ENCODE measurements around the gene ESRRB. TPM values are rescaled to one million over a fixed set of nuclear protein-coding genes. Genes with fewer than 3 reads are reported as not detected.

The ESRRB gene
- total RNA-seq, 2 experiments from 2014 or later: 0.10 TPM; not detected in 1

DNA sequence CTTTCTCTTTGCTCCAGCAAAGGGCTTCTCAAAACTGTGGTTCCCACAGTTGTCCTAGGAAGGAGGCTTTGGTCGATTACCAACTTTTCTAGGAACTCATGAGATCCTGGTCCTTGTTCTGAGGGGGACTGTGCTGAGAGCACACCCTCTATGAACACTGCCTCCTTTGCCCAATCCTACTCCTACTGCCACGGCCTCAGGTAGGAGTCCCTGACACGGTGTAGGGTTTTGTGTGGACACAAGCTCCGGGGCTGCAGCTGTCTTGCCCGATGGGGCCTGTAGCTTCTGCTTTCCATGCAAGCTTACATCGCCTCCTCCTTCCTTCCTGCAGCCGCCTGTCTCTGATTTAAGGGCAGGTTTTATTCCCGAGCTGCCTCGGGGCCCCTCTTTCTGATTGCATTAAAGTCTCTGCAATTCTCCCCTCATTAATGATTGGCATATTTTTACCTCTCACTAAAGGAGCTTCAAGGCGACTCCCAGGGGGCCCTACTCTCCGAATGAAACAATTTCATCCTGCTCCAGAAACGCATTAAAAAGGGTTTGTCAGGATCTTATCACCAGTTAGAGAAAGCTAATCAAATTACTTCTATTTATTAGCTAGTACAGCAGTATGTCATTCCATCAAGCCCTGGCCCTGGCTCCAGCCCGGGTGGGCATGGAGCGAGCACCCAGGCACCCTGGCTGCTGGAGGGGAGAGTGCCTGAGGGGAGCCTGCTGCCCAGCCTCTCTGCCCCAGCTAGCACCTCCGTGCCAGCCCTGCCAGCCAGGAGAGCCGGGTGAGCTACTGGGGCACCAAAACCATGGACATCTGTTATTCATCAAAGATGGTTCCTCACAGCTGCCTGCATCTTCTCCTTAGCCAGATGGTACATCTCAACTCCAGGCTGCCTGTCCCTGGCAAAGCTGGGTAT, 38.0 kb upstream of the ESRRB start:
- no peaks in the 10 kb centered on the region for H3K36me3 Mint-ChIP-seq
- intact Hi-C loops (cut with micrococcal nuclease): no loop called here
- H3K4me3 Mint-ChIP-seq: no peak overlapping the region
- peaks cover 2% of the 10 kb centered on the region for H3K9me3 Mint-ChIP-seq
- ChIA-PET POLR2A (no interaction called here), CTCF (interaction anchor here (1.0 to 1.9 kb wide), 2 partner anchors 15 to 287 kb away, joined by 5 to 8 read pairs; no protein-coding TSS in a partner anchor)
- DNase-seq: no peak
- H3K4me1 Mint-ChIP-seq (ENCODE audit: low read depth): no peaks in the 10 kb centered on the region
- H3K27ac Mint-ChIP-seq: no peak overlapping the region
- H3K27me3 Mint-ChIP-seq: peaks cover 6% of the 10 kb centered on the region

- no peak for DNase-seq
- H3K4me3 Mint-ChIP-seq: no peak overlapping the region
- H3K27ac Mint-ChIP-seq: no peak overlapping the region
- ChIA-PET POLR2A (no interaction called here), CTCF (no interaction called here)
- peaks cover 8% of the 10 kb centered on the region for H3K9me3 Mint-ChIP-seq
- H3K27me3 Mint-ChIP-seq: peaks cover 8% of the 10 kb centered on the region
- H3K4me1 Mint-ChIP-seq (ENCODE audit: low read depth): no peaks in the 10 kb centered on the region
- H3K36me3 Mint-ChIP-seq: no peaks in the 10 kb centered on the region
- intact Hi-C loops (cut with micrococcal nuclease): no loop called here
Measured at GRCh38 chr14:76339728-76340615, 36.0 kb upstream of the ESRRB start.

DNA sequence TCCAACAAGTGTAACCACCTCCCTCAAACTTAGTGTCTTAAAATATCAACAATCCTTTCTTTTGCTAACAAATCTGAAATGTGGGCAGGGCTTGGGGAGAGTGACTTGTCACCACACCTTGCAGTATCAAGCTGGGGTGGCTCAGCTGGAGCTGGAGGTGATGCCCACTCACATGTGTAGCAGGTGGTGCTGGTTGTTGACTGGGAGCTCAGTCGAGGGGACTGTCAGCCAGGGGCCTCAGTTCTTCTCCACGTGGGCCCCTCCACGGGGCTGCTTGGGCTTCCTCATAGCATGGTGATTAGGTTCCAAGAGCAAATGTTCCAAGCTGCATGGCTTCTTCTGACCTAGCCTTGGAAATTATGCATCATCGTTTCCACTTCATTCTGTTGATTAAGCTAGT, 32.6 kb upstream of the ESRRB start:
- Mint-ChIP-seq H3K9me3 (peaks cover 8% of the 10 kb centered on the region), H3K36me3 (no peaks in the 10 kb centered on the region), H3K27ac (no peak overlapping the region), H3K4me3 (no peak overlapping the region), H3K4me1 (ENCODE audit: low read depth) (no peaks in the 10 kb centered on the region), H3K27me3 (peaks cover 2% of the 10 kb centered on the region)
- intact Hi-C loops (cut with micrococcal nuclease): no loop called here
- CTCF ChIA-PET: interaction anchor here (0.7 kb wide), 1 partner anchor 44 kb away, joined by 3 read pairs; no protein-coding TSS in a partner anchor
- DNase-seq: no peak
- POLR2A ChIA-PET: no interaction called here

DNA sequence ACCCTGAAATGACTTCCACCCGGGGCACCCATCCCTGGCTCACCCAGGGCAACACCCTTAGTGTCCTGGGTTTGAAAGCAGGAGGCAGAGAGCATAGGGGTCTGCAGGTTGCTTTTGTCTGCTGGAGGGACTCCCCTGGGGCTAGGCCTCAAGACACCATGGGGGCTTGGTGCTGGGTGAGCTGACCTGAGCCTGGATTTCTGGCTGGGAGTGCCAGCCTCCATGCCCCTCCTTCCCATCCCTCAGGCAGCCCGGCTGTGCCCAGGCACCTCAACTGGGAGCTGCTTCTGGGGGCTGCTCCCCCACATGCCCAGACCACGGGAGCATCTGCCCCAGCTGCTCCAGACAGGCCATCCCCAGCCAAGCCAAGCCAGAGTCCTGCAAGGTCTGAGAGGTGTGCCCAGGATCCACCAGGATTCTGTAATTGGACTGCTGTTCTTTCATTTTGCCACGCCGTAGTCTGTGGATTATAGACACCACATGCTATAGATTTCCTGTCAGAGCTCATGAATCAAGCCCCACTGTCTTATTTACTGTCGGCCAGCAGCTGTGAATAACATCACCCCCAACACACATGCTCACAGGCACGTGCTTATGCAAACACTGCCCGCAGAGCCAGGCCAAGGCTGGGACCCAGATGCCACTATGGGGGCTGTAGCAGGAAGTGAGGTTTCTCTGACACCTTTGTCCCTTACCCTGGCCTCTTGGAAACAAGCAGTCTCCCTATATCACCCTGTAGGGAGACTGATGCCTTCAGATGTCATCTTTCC, 29.4 kb upstream of the ESRRB start:
- ChIA-PET CTCF (no interaction called here), POLR2A (no interaction called here)
- Mint-ChIP-seq H3K27me3 (peaks cover 2% of the 10 kb centered on the region), H3K4me3 (no peak overlapping the region), H3K9me3 (peaks cover 8% of the 10 kb centered on the region), H3K4me1 (ENCODE audit: low read depth) (no peaks in the 10 kb centered on the region), H3K27ac (no peak overlapping the region), H3K36me3 (no peaks in the 10 kb centered on the region)
- DNase-seq: no peak
- intact Hi-C loops (cut with micrococcal nuclease): no loop called here

GRCh38 chr14:76348898-76349297, 27.0 kb upstream of the ESRRB start:
- no peaks in the 10 kb centered on the region for H3K36me3 Mint-ChIP-seq
- ChIA-PET POLR2A (no interaction called here), CTCF (interaction anchor here (6.9 kb wide), 1 partner anchor 299 kb away, joined by 112 read pairs; no protein-coding TSS in a partner anchor)
- DNase-seq: no peak
- no peak overlapping the region for H3K27ac Mint-ChIP-seq
- peaks cover 9% of the 10 kb centered on the region for H3K27me3 Mint-ChIP-seq
- intact Hi-C loops (cut with micrococcal nuclease): no loop called here
- no peak overlapping the region for H3K4me3 Mint-ChIP-seq
- H3K4me1 Mint-ChIP-seq (ENCODE audit: low read depth): peaks cover 3% of the 10 kb centered on the region
- no peaks in the 10 kb centered on the region for H3K9me3 Mint-ChIP-seq

DNA sequence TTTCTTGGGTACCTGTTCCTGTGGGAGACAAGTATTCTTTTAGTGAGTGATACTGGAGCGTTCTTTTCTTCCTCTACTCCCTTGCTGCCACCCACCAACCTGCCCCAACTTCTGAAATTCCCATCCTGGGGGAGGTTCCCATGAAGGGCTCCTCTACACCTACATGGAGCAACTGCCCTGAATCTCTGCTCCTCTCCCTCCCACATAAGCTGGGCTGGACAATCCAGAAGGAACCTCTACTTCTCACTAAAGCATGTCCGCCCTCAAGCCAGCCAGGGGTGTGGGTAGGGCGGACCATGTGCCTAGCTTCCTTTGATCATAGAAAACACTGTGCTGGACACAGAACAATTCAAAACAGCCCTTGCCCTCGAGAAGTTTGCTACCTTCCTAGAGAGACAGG, 25.9 kb upstream of the ESRRB start:
- Mint-ChIP-seq H3K9me3 (no peaks in the 10 kb centered on the region), H3K27ac (no peak overlapping the region), H3K4me3 (no peak overlapping the region), H3K36me3 (no peaks in the 10 kb centered on the region), H3K27me3 (peaks cover 7% of the 10 kb centered on the region), H3K4me1 (ENCODE audit: low read depth) (peaks cover 3% of the 10 kb centered on the region)
- POLR2A ChIA-PET: no interaction called here
- DNase-seq: no peak
- CTCF ChIA-PET: interaction anchor here (6.9 kb wide), 1 partner anchor 300 kb away, joined by 112 read pairs; no protein-coding TSS in a partner anchor
- intact Hi-C loops (cut with micrococcal nuclease): no loop called here

DNA sequence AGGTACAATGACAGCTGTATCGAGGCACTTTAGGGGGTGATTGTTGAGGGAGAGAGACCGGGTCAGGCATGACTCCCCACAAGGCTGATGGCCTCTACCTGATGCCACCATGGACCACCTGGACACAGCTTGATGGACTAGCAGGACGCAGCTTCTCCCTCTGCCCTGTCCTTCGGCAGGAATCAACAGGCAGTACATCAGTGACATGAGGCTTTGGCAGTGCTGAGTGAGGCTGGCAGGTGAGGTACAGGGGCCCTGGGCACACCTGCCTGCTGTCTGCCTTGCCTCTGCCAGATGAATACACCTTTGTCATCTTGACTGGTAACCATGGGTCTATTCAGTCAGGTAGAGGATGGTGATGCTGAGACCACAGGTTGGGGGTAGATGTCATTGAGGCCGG, 25.3 kb upstream of the ESRRB start:
- CTCF ChIA-PET: interaction anchor here (2.4 to 6.9 kb wide), 2 partner anchors 301 to 642 kb away, joined by 7 to 112 read pairs; no protein-coding TSS in a partner anchor

GRCh38 chr14:76351941-76352340, 24.0 kb upstream of the ESRRB start:
- no peaks in the 10 kb centered on the region for H3K36me3 Mint-ChIP-seq

More for the DNA sequence above, 25.3 kb upstream of the ESRRB start:
- no peak overlapping the region for H3K27ac Mint-ChIP-seq
- POLR2A ChIA-PET: no interaction called here
- no peaks in the 10 kb centered on the region for H3K36me3 Mint-ChIP-seq
- H3K4me3 Mint-ChIP-seq: no peak overlapping the region
- no peak for DNase-seq
- H3K27me3 Mint-ChIP-seq: peaks cover 10% of the 10 kb centered on the region
- intact Hi-C loops (cut with micrococcal nuclease): no loop called here
- H3K4me1 Mint-ChIP-seq (ENCODE audit: low read depth): peaks cover 3% of the 10 kb centered on the region
- no peaks in the 10 kb centered on the region for H3K9me3 Mint-ChIP-seq

GRCh38 chr14:76352639-76353281, 23.2 kb upstream of the ESRRB start:
- Mint-ChIP-seq H3K4me1 (ENCODE audit: low read depth) (peaks cover 3% of the 10 kb centered on the region), H3K36me3 (no peaks in the 10 kb centered on the region), H3K4me3 (no peak overlapping the region), H3K9me3 (no peaks in the 10 kb centered on the region), H3K27ac (no peak overlapping the region), H3K27me3 (peaks cover 14% of the 10 kb centered on the region)
- peak; percentile 61 for DNase-seq
- CTCF ChIA-PET: interaction anchor here (0.7 to 6.9 kb wide), 17 partner anchors 8 to 644 kb away, joined by 3 to 112 read pairs (median 5); no protein-coding TSS in a partner anchor
- POLR2A ChIA-PET: no interaction called here
- intact Hi-C loops (cut with micrococcal nuclease): loop anchor here (1.0 kb wide), 1 partner anchor 301 kb away; no protein-coding TSS in a partner anchor

More at GRCh38 chr14:76351941-76352340, 24.0 kb upstream of the ESRRB start:
- Mint-ChIP-seq H3K4me1 (ENCODE audit: low read depth) (peaks cover 3% of the 10 kb centered on the region), H3K4me3 (no peak overlapping the region), H3K27me3 (peaks cover 10% of the 10 kb centered on the region), H3K9me3 (no peaks in the 10 kb centered on the region), H3K27ac (no peak overlapping the region)
- intact Hi-C loops (cut with micrococcal nuclease): loop anchor here (1.0 kb wide), 1 partner anchor 301 kb away; no protein-coding TSS in a partner anchor
- no peak for DNase-seq
- ChIA-PET CTCF (interaction anchor here (1.0 to 6.9 kb wide), 11 partner anchors 9 to 643 kb away, joined by 3 to 112 read pairs (median 5); no protein-coding TSS in a partner anchor), POLR2A (no interaction called here)

DNA sequence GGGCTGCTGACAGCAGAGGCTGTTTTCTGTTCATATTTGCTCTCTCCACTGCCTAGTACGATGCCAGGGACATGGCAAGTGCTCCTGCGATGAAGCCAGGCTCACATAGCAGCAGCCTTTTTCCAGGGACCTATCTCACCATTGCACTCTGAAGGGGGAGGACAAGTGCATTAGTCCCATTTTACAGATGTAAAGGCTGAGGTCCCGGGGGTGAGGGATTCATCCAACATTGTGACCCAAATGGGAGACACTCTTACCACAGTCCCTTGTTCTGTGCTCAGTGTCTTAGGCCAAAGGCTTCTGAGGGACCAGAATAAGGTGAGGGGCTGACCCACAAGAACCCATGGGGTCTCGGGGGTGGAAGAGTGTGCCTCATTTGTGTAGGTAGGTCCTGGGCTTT, 21.6 kb upstream of the ESRRB start:
- ChIA-PET CTCF (interaction anchor here (6.9 kb wide), 1 partner anchor 304 kb away, joined by 112 read pairs; no protein-coding TSS in a partner anchor), POLR2A (no interaction called here)
- Mint-ChIP-seq H3K4me1 (ENCODE audit: low read depth) (peaks cover 3% of the 10 kb centered on the region), H3K4me3 (no peak overlapping the region), H3K27me3 (peaks cover 17% of the 10 kb centered on the region), H3K36me3 (no peaks in the 10 kb centered on the region), H3K27ac (no peak overlapping the region), H3K9me3 (no peaks in the 10 kb centered on the region)
- intact Hi-C loops (cut with micrococcal nuclease): no loop called here
- no peak for DNase-seq

GRCh38 chr14:76355771-76356170, 20.2 kb upstream of the ESRRB start:
- Mint-ChIP-seq H3K9me3 (no peaks in the 10 kb centered on the region), H3K36me3 (no peaks in the 10 kb centered on the region), H3K4me3 (no peak overlapping the region), H3K4me1 (ENCODE audit: low read depth) (peaks cover 3% of the 10 kb centered on the region), H3K27ac (no peak overlapping the region), H3K27me3 (peaks cover 17% of the 10 kb centered on the region)
- CTCF ChIA-PET: interaction anchor here (6.9 kb wide), 1 partner anchor 306 kb away, joined by 112 read pairs; no protein-coding TSS in a partner anchor
- intact Hi-C loops (cut with micrococcal nuclease): no loop called here
- no peak for DNase-seq
- POLR2A ChIA-PET: no interaction called here

Data from activated CD4-positive, alpha-beta memory T cell treated with anti-CD3 and anti-CD28 coated beads for 36 hours (primary cell).